ENCODE data around the gene OCRL. TPM values are rescaled to one million over a fixed set of nuclear protein-coding genes. Genes with fewer than 3 reads are reported as not detected.

The OCRL gene
- total RNA-seq, 4 donors from 2014 or later, result 13.2 to 18.0 (median 15.9) TPM

DNA sequence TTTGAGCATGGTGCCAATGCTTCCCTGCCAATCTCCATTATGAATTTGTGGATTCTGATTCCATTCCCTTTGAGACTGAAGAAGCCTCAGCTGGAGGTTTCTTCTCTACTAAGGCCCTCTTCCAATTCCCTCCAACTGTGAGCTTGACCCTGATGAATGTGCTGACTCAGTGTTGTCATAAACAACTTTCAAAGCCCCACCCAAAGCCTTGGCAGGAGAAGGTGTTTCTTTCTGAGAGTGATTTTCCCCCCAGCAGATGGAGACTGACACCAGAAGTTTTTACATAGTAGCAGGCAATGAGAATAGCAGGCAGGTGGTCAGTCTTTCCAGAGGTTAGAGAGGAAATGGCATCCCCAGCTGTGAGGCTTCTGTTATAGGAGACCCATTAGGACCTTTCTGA, 53.1 kb downstream of the OCRL start:
- no peak overlapping the region for H3K4me3 ChIP-seq (ENCODE audit: low read depth, poor library complexity, severe bottlenecking)
- no peak for TF ChIP-seq POLR2A (IDR thresholded peaks at IDR 0.05)
- TF ChIP-seq, protein P1, sequence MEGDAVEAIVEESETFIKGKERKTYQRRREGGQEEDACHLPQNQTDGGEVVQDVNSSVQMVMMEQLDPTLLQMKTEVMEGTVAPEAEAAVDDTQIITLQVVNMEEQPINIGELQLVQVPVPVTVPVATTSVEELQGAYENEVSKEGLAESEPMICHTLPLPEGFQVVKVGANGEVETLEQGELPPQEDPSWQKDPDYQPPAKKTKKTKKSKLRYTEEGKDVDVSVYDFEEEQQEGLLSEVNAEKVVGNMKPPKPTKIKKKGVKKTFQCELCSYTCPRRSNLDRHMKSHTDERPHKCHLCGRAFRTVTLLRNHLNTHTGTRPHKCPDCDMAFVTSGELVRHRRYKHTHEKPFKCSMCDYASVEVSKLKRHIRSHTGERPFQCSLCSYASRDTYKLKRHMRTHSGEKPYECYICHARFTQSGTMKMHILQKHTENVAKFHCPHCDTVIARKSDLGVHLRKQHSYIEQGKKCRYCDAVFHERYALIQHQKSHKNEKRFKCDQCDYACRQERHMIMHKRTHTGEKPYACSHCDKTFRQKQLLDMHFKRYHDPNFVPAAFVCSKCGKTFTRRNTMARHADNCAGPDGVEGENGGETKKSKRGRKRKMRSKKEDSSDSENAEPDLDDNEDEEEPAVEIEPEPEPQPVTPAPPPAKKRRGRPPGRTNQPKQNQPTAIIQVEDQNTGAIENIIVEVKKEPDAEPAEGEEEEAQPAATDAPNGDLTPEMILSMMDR (IDR thresholded peaks at IDR 0.05), result no peak
- intact Hi-C loops (cut with DNase I; ENCODE audit: low total_unique reads), result no loop called here
- peak in 1 of 2 donors; percentile 54 for DNase-seq (ENCODE audit: low spot score in 2 of 2)

DNA sequence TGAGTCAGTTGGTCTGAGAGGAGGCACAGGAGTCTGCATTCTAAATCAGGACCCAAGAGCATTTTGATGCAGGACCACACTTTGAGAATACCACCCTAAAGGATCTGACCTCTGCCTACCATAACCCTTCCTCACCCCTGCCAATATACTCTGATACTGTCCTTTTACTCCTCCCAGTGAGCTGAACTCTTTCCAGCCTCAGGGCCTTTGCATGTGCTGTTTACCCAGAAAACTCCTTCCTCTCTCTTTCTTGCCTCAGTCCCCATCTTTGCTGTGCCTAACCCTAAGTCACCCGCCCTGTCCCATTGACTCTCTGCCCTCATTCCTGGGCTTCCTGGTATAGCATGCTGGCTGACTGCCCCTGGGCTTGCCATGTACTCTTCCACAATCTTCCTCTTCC, 54.7 kb downstream of the OCRL start:
- WGBS, 2 donors, result 86 to 100% methylated on average over 1 of the region's 1 CpG
- no peak overlapping the region for H3K4me3 ChIP-seq (ENCODE audit: low read depth, poor library complexity, severe bottlenecking)
- DNase-seq (ENCODE audit: low spot score in 2 of 2), result peak in 1 of 2 donors; percentile 46
- intact Hi-C loops (cut with DNase I; ENCODE audit: low total_unique reads), result no loop called here
- TF ChIP-seq, protein P1 (IDR thresholded peaks at IDR 0.05), result no peak
- no peak for TF ChIP-seq POLR2A (IDR thresholded peaks at IDR 0.05)

DNA sequence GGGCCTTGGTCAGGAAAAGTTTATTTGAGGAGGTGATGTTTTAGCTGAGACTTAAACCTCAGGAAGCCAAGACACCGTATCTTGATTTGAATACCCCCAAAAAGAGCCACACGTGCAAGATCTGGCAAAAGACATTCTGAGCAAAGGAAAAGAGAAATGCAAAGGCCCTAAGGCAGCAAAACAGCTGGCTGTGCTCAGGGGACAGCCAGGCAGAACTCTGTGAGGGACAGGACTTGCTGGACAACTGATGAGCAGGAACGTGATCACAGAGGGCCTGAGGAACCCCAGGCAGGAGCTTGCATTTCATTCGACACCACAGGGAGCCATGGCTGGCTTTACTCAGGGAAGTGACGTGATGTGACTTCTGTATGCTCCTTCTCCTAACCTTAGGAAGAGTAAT, 56.0 kb downstream of the OCRL start:
- H3K4me3 ChIP-seq (ENCODE audit: low read depth, poor library complexity, severe bottlenecking), result no peak overlapping the region
- WGBS, 2 donors, result 73 to 90% methylated on average over 5 of the region's 5 CpGs
- intact Hi-C loops (cut with DNase I; ENCODE audit: low total_unique reads), result no loop called here
- TF ChIP-seq, protein P1 (IDR thresholded peaks at IDR 0.05), result no peak
- no peak for TF ChIP-seq POLR2A (IDR thresholded peaks at IDR 0.05)
- no peak for DNase-seq (ENCODE audit: low spot score in 2 of 2)

DNA sequence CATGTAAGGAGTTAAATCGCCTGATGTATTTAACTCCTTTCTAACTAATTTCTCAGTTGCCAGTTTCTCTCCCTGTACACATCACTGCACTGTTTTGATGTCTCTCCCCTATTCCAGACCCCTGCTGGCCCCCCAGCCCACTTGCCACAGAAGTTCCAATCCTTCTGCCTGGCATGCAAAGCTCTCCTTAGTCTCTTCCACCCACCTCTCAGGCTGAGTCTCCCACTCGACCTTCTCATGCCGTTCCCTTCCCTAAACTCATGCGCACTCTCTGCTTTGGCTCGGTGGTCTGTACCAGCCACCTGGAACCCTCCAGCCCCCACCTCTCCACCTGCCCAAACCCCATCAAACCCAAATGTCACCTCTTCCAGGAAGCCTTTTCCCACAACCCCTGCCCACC, 57.8 kb downstream of the OCRL start:
- intact Hi-C loops (cut with DNase I; ENCODE audit: low total_unique reads), result no loop called here
- DNase-seq (ENCODE audit: low spot score in 2 of 2), result no peak
- no peak overlapping the region for H3K4me3 ChIP-seq (ENCODE audit: low read depth, poor library complexity, severe bottlenecking)
- TF ChIP-seq POLR2A (IDR thresholded peaks at IDR 0.05), result no peak
- TF ChIP-seq, protein P1 (IDR thresholded peaks at IDR 0.05), result no peak
- WGBS, 2 donors, result 77 to 89% methylated on average over 5 of the region's 5 CpGs

DNA sequence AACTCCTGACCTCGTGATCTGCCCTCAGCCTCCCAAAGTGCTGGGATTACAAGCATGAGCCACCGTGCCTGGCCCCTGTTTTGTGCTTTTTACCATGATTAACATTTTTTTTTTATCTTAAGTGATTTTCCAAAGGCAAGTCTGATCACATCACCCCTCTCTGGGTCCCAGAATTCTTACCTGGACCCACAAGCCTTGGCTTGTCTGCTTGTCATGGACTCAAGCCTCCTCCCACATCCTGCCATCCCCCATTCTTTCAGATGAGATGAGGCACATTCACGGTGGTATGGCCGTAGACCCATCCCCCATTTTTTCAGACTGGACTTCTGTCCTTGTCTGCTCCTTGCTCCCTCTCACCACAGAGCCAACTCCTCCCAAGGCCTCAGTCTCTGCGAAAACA, 59.4 kb downstream of the OCRL start:
- DNase-seq (ENCODE audit: low spot score in 2 of 2), result no peak
- intact Hi-C loops (cut with DNase I; ENCODE audit: low total_unique reads), result no loop called here
- H3K4me3 ChIP-seq (ENCODE audit: low read depth, poor library complexity, severe bottlenecking), result no peak overlapping the region
- no peak for TF ChIP-seq POLR2A (IDR thresholded peaks at IDR 0.05)
- TF ChIP-seq, protein P1 (IDR thresholded peaks at IDR 0.05), result no peak
- 55 to 74% methylated on average over 5 of the region's 5 CpGs for WGBS, 2 donors

DNA sequence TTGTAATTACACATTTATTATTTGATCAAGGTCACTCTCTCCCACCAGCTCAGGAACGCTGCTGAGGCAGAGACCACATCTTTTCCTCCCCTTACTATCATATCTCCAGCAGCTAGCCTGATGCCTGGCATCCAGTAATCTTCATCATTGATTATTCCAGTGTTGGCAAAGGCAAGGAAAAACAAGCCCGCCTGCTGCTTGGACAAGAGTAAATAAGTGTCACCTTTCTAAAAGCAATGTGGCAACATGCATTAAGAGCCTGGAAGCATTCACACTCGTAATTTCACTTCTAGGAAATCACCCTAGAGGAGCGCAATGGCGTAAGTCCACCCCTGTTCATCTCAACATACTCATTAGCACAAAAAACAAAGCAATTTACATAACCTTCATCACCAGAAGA, 59.9 kb downstream of the OCRL start:
- intact Hi-C loops (cut with DNase I; ENCODE audit: low total_unique reads), result loop anchor here (10.0 kb wide), 1 partner anchor 125 kb away; no protein-coding TSS in a partner anchor
- WGBS, 2 donors, result 64 to 72% methylated on average over 5 of the region's 5 CpGs
- no peak for TF ChIP-seq POLR2A (IDR thresholded peaks at IDR 0.05)
- TF ChIP-seq, protein P1 (IDR thresholded peaks at IDR 0.05), result no peak
- peak in 1 of 2 donors; percentile 32 for DNase-seq (ENCODE audit: low spot score in 2 of 2)
- H3K4me3 ChIP-seq (ENCODE audit: low read depth, poor library complexity, severe bottlenecking), result no peak overlapping the region

Measured in lower leg skin (tissue), 4 donors.